ENCODE measurements around the gene RNF44. TPM values are rescaled to one million over a fixed set of nuclear protein-coding genes. Genes with fewer than 3 reads are reported as not detected.

Gene RNF44
- total and polyA plus RNA-seq, 4 donors, result 3.2 to 6.4 (median 4.7) TPM

DNA sequence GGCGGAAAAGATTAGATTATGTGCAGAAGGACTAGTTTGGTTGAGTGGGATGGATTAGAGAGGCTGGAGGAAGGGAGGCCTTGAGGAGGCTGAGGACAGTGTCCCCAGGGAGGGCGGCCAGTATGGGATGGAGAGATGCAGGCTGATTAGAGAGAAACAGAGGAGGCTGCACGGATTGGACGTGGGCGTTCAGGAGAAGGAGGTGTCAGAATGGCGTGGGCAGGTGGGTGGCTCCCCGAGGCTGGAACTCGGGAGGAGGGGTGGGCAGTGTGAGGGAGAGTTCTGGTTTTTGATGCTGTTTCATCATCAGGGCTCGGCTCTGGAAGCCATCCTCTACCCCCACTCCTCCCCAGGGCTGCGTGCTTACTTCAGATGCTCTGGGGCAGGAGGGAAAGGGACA, 25.0 kb upstream of the RNF44 start:
- no peak overlapping the region for H3K27ac ChIP-seq (ENCODE audit: low read depth in 1 of 2, low read length in 2 of 2)
- TF ChIP-seq HNF4A (conservative IDR thresholded peaks at IDR 0.05) (no peak), TAF1 (conservative IDR thresholded peaks at IDR 0.05) (no peak), RXRA (IDR thresholded peaks at IDR 0.05) (no peak), MAX (IDR thresholded peaks at IDR 0.05) (no peak), GABPA (IDR thresholded peaks at IDR 0.05 in 1 of 2, conservative IDR thresholded peaks at IDR 0.05 in 1 of 2) (no peak), FOXA2 (IDR thresholded peaks at IDR 0.05) (no peak), RAD21 (IDR thresholded peaks at IDR 0.05) (no peak), NR2F2 (IDR thresholded peaks at IDR 0.05) (no peak)
- TF ChIP-seq, protein P1, sequence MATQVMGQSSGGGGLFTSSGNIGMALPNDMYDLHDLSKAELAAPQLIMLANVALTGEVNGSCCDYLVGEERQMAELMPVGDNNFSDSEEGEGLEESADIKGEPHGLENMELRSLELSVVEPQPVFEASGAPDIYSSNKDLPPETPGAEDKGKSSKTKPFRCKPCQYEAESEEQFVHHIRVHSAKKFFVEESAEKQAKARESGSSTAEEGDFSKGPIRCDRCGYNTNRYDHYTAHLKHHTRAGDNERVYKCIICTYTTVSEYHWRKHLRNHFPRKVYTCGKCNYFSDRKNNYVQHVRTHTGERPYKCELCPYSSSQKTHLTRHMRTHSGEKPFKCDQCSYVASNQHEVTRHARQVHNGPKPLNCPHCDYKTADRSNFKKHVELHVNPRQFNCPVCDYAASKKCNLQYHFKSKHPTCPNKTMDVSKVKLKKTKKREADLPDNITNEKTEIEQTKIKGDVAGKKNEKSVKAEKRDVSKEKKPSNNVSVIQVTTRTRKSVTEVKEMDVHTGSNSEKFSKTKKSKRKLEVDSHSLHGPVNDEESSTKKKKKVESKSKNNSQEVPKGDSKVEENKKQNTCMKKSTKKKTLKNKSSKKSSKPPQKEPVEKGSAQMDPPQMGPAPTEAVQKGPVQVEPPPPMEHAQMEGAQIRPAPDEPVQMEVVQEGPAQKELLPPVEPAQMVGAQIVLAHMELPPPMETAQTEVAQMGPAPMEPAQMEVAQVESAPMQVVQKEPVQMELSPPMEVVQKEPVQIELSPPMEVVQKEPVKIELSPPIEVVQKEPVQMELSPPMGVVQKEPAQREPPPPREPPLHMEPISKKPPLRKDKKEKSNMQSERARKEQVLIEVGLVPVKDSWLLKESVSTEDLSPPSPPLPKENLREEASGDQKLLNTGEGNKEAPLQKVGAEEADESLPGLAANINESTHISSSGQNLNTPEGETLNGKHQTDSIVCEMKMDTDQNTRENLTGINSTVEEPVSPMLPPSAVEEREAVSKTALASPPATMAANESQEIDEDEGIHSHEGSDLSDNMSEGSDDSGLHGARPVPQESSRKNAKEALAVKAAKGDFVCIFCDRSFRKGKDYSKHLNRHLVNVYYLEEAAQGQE (IDR thresholded peaks at IDR 0.05), result no peak
- H3K27me3 ChIP-seq (ENCODE audit: control insufficient read depth in 4 of 4, insufficient read depth in 4 of 4, low read length in 3 of 4), result no peaks in the 10 kb centered on the region
- WGBS, result 79% methylated on average over 10 of the region's 10 CpGs
- H3K4me3 ChIP-seq (ENCODE audit: low read depth in 1 of 3, low read length in 3 of 3), result no peak overlapping the region
- no peaks in the 10 kb centered on the region for H3K4me1 ChIP-seq (ENCODE audit: control insufficient read depth in 4 of 4, insufficient read depth in 4 of 4, low read length in 3 of 4)
- no peak overlapping the region for H3K9ac ChIP-seq (ENCODE audit: low read depth in 1 of 2, low read length in 2 of 2)
- DNase-seq (ENCODE audit: low spot score), result no peak
- H3K36me3 ChIP-seq (ENCODE audit: control insufficient read depth in 4 of 4, insufficient read depth in 3 of 4, low read depth in 1 of 4, low read length in 3 of 4), result no peaks in the 10 kb centered on the region
- no peaks in the 10 kb centered on the region for H3K9me3 ChIP-seq (ENCODE audit: control insufficient read depth in 4 of 4, low read length in 3 of 4)

GRCh38 chr5:176561259-176561658, 24.1 kb upstream of the RNF44 start:
- WGBS, result 97% methylated on average over 3 of the region's 3 CpGs
- Histone ChIP-seq H3K9ac (ENCODE audit: low read depth in 1 of 2, low read length in 2 of 2) (no peak overlapping the region), H3K27ac (ENCODE audit: low read depth in 1 of 2, low read length in 2 of 2) (no peak overlapping the region), H3K9me3 (ENCODE audit: control insufficient read depth in 4 of 4, low read length in 3 of 4) (no peaks in the 10 kb centered on the region), H3K4me1 (ENCODE audit: control insufficient read depth in 4 of 4, insufficient read depth in 4 of 4, low read length in 3 of 4) (no peaks in the 10 kb centered on the region), H3K27me3 (ENCODE audit: control insufficient read depth in 4 of 4, insufficient read depth in 4 of 4, low read length in 3 of 4) (no peaks in the 10 kb centered on the region), H3K36me3 (ENCODE audit: control insufficient read depth in 4 of 4, insufficient read depth in 3 of 4, low read depth in 1 of 4, low read length in 3 of 4) (no peaks in the 10 kb centered on the region), H3K4me3 (ENCODE audit: low read depth in 1 of 3, low read length in 3 of 3) (no peak overlapping the region)
- no peak for DNase-seq (ENCODE audit: low spot score)
- TF ChIP-seq HNF4A (conservative IDR thresholded peaks at IDR 0.05), result no peak
- TF ChIP-seq JUND (IDR thresholded peaks at IDR 0.05), result no peak
- TF ChIP-seq RXRA (IDR thresholded peaks at IDR 0.05), result no peak
- no peak for TF ChIP-seq FOXA2 (IDR thresholded peaks at IDR 0.05)
- no peak for TF ChIP-seq MAX (IDR thresholded peaks at IDR 0.05)
- TF ChIP-seq, protein P1 (IDR thresholded peaks at IDR 0.05), result no peak
- TF ChIP-seq HNF4G (IDR thresholded peaks at IDR 0.05), result no peak
- no peak for TF ChIP-seq EGR1 (IDR thresholded peaks at IDR 0.05; ENCODE audit: low read depth in 2 of 2)

All from liver (tissue), 9 donors.